Glutamatergic neuron (in vitro differentiated cells): ENCODE results near the gene ZNF790. TPM values are rescaled to one million over a fixed set of nuclear protein-coding genes. Genes with fewer than 3 reads are reported as not detected.
A peak's percentile ranks its signal among the peaks of the same experiment; 100 is the strongest.

Source experiments
- DNase-seq: peaks from one replicate; pipeline ENCODE4 v3.0.0; 2022
- H3K27ac Mint-ChIP-seq: one replicate; pipeline ENCODE4 v1.8.0; 2020; ENCODE audit warnings: mild to moderate bottlenecking, mixed read lengths, inconsistent platforms; ENCODE audit not compliant: unreplicated experiment
- H3K27me3 Mint-ChIP-seq: one replicate; pipeline ENCODE4 v1.8.0; 2020; ENCODE audit warnings: mild to moderate bottlenecking, moderate library complexity, mixed read lengths, inconsistent platforms; ENCODE audit not compliant: unreplicated experiment
- H3K36me3 Mint-ChIP-seq: one replicate; pipeline ENCODE4 v1.8.0; 2020; ENCODE audit warnings: mild to moderate bottlenecking, mixed read lengths, inconsistent platforms; ENCODE audit not compliant: unreplicated experiment
- H3K4me1 Mint-ChIP-seq: one replicate; pipeline ENCODE4 v1.8.0; 2020; ENCODE audit warnings: mild to moderate bottlenecking, low read depth, mixed read lengths, inconsistent platforms; ENCODE audit not compliant: unreplicated experiment
- H3K4me3 Mint-ChIP-seq: one replicate; pipeline ENCODE4 v1.8.0; 2020; ENCODE audit warnings: mild to moderate bottlenecking, mixed read lengths, inconsistent platforms; ENCODE audit not compliant: unreplicated experiment
- H3K9me3 Mint-ChIP-seq: one replicate; pipeline ENCODE4 v1.8.0; 2020; ENCODE audit warnings: mild to moderate bottlenecking, moderate library complexity, mixed read lengths, inconsistent platforms; ENCODE audit not compliant: unreplicated experiment
- CTCF ChIP-seq: fragments of 200-600 bp; sonication (generic); IDR thresholded peaks from one replicate; pipeline ENCODE4 v1.5.0; 2021; ENCODE audit not compliant: partially characterized antibody, unreplicated experiment
- total RNA-seq: library from RNA; stranded (reverse); fragmentation: NEBNext Ultra II Directional; extraction: Animal tissue kit (Norgen Biotek cat#: 25700); gene quantifications from one replicate; pipeline ENCODE4 v1.2.1, GENCODE V29; 2021; ENCODE audit not compliant: unreplicated experiment

The ZNF790 gene
- total RNA-seq, 1 donor from 2014 or later: 13.3 TPM

GRCh38 chr19:36849701-36850558, 11.7 kb upstream of the ZNF790 start:
- Mint-ChIP-seq H3K4me1 (peaks cover 1% of the 10 kb centered on the region), H3K27ac (no peak overlapping the region), H3K9me3 (peaks cover 5% of the 10 kb centered on the region), H3K36me3 (peaks cover 19% of the 10 kb centered on the region), H3K27me3 (peaks cover 1% of the 10 kb centered on the region), H3K4me3 (no peak overlapping the region)
- no peak for TF ChIP-seq CTCF
- peak; percentile 87 for DNase-seq

GRCh38 chr19:36847968-36848367, 9.8 kb upstream of the ZNF790 start:
- H3K27me3 Mint-ChIP-seq: no peaks in the 10 kb centered on the region
- H3K9me3 Mint-ChIP-seq: peaks cover 8% of the 10 kb centered on the region
- no peak overlapping the region for H3K4me3 Mint-ChIP-seq
- peaks cover 1% of the 10 kb centered on the region for H3K4me1 Mint-ChIP-seq
- TF ChIP-seq CTCF: no peak
- H3K36me3 Mint-ChIP-seq: peaks cover 16% of the 10 kb centered on the region
- DNase-seq: no peak
- H3K27ac Mint-ChIP-seq: no peak overlapping the region

- no peak for DNase-seq
- Mint-ChIP-seq H3K9me3 (peaks cover 3% of the 10 kb centered on the region), H3K27me3 (no peaks in the 10 kb centered on the region), H3K4me3 (no peak overlapping the region), H3K4me1 (peaks cover 1% of the 10 kb centered on the region), H3K27ac (no peak overlapping the region), H3K36me3 (peaks cover 19% of the 10 kb centered on the region)
- no peak for TF ChIP-seq CTCF
These were observed 667 bp upstream of the ZNF790 start for GRCh38 chr19:36838784-36839324.

- peaks cover 1% of the 10 kb centered on the region for H3K4me1 Mint-ChIP-seq
- no peaks in the 10 kb centered on the region for H3K27me3 Mint-ChIP-seq
- H3K36me3 Mint-ChIP-seq: peaks cover 24% of the 10 kb centered on the region
- no peak for DNase-seq
- TF ChIP-seq CTCF: no peak
- peaks cover 4% of the 10 kb centered on the region for H3K9me3 Mint-ChIP-seq
- H3K4me3 Mint-ChIP-seq: no peak overlapping the region
- H3K27ac Mint-ChIP-seq: no peak overlapping the region
These were observed 846 bp downstream of the ZNF790 start for GRCh38 chr19:36837176-36837905.

GRCh38 chr19:36833430-36833829, 4.8 kb downstream of the ZNF790 start:
- Mint-ChIP-seq H3K4me1 (no peaks in the 10 kb centered on the region), H3K27me3 (no peaks in the 10 kb centered on the region), H3K27ac (no peak overlapping the region), H3K9me3 (peaks cover 17% of the 10 kb centered on the region), H3K4me3 (no peak overlapping the region), H3K36me3 (peaks cover 44% of the 10 kb centered on the region)
- no peak for TF ChIP-seq CTCF
- no peak for DNase-seq
